Erythroblast (primary cell): ENCODE results near the gene SORCS1.

ENCODE experiments used
- DNase-seq, 2 experiments: peaks; one replicate each; lab custom pipeline; 2025; lab: John Stamatoyannopoulos, UW
- GATA1 ChIP-seq: IDR thresholded peaks from 2 replicates; pipeline ENCODE4 v1.6.1; 2011; ENCODE audit warnings: low read depth, mild to moderate bottlenecking, control low read depth, low read length, moderate library complexity
- POLR2A ChIP-seq: IDR thresholded peaks from 2 replicates; pipeline ENCODE4 v1.6.1; 2011; ENCODE audit warnings: mild to moderate bottlenecking, low read length

SORCS1 gene

DNA sequence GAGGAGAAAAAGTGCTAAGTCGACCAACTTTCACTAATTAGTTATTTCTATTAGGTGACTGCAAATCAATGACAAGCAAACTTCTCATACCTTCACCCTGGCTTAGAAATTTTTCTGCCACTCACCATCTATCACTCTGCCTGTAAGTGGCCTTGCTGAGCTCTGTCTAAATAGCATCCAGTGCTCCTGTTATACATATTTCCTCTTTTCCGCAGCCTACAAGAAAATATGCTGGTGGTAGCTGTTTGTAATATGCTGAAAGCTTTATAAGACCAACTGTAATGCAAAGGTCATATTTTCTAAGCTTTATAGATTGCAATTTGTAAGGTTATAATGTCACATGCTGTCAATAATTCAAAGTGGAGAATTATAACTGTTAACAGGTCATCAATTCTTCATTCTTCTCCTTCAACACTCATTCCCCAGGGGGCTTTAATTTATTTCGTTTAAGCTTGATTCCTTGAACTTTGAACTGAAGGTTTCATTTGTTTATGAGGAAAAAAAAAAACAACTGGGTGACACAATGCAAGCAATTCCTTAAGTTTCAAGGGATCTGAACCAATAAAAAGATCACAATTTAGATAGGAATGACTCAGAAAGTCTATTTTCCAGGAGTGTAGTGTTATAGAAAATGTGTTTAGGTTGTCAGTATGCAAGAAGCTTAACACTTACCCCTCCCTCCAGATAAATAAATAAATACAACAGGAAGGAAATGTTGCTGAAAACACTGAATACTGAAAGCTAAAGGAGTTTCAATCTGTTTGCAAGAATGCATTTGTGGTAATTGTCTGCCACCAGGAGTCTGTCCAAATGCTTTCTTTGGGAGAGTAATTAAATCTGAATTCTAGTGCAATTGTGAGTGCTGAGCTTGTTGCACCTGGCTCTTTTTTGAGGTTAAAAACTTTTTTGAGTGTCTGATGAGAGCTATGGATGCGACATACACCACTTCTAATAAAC, 183.7 kb downstream of the SORCS1 start:
- TF ChIP-seq POLR2A (no peak), GATA1 (no peak)
- DNase-seq, result no peak

DNA sequence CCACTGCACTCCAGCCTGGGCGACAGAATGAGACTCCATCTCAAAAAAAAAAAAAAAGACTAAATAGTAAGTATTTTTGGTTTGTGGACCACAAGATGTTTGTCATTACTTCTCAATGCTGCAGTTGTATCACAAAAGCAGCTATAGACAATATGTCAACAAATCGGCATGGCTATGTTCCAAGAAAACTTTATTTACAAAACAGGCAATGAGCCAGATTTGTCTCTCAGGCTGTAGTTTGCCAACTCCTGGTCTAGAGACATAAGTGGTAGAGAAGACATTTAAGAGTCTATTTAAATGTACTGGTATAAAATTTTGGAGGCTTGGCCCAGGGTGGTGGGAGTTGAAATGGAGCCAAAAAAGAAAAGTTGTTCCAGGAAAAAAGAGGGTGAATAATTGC, 185.8 kb downstream of the SORCS1 start:
- DNase-seq, result no peak
- TF ChIP-seq POLR2A (no peak), GATA1 (no peak)

DNA sequence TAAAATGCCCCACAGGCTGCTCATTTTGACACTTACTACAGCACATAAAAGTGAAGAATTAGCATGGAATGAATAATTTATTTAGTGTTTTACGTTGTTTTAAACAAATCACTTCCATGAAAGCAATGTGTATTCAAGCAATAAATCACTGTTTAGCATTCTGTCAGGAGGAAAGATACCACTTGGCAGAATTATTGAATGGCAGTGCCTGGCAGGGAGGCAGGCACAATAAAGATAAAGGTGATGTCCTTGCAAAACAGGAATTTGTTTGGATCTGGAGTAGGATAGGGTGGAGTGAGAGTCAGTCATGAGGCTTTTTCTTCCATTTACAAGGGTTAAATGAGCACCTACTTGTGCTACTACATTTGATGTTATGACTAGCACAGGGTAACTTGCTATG, 190.8 kb downstream of the SORCS1 start:
- no peak for DNase-seq
- TF ChIP-seq POLR2A (no peak), GATA1 (no peak)

DNA sequence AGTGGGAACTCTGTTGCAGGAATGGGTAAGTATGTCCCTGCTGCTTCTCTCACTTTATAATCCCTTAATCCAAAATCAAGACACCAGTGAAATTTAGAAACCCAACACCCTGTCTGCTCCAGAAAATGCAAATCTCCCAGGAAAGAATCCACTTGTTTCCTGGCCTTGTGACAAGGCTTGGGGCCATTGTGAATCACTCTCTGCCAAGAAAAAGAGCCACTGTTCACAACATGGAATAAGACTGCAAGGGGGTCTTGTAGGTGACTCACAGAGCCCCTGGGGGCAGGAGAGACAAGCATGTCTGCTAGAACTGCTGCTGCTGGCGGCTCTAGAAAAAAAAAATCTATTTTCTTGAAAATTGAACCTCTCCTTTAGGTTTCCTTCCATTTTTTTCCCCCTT, 191.2 kb downstream of the SORCS1 start:
- TF ChIP-seq POLR2A (no peak), GATA1 (no peak)
- DNase-seq, result no peak

DNA sequence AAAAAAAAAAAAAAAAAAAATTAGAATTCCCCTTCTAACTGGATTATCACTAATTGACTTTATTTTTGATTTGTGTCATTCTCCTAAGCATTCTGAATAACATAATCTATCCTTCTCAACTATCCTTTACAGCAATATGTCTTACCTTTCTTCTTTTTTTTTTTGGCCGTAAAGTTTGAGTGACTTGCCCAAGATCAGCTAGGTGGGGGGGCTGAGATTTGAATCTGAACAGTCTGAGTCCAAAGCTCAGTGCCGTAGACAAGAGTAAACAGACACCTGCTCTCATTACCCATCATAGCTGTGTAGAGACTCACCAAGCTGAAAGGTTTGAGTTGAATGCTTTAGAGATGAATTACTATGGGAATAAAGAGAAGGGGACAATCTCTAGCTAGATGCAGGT, 192.1 kb downstream of the SORCS1 start:
- no peak for DNase-seq
- TF ChIP-seq GATA1 (no peak), POLR2A (no peak)

DNA sequence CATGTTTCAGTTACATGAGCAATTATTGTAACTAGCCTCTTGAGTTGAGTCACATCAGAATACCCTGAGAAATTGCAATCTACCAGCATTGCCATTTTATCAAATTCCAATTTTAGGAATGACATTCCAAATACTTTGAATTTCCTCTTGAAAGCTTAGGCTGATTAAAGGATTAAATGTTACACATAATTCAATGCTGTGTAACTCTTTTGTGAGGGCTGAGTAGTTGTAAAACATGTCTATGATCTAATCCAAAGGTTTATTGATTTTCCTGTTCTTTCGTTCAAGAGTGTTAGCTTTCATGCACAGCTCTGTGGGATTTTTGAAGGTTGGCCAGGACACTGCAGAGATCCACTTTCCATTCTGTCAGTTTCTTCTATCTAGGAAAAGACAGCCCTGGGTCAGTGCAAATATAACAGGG, 193.1 kb downstream of the SORCS1 start:
- TF ChIP-seq POLR2A, result no peak
- TF ChIP-seq GATA1, result no peak
- no peak for DNase-seq

DNA sequence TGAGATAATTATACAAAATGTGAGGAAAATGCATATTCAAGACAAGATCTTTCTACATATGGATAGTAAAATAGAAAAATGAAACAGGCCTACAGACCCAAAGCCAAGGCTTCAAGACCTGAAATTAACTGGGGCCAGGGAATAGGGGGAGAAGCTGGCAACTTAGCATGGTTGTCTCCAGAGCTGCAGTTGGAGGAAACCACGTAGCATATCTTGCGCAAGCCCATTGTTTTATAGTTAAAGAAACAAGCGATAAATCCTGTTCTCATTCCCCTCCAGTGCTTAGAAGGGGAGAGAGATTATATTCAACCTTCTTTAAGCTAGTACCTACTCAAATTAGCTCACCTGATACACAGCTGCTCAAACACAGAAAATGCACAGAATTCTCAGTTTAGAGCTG, 197.1 kb downstream of the SORCS1 start:
- no peak for DNase-seq
- TF ChIP-seq POLR2A (no peak), GATA1 (no peak)

DNA sequence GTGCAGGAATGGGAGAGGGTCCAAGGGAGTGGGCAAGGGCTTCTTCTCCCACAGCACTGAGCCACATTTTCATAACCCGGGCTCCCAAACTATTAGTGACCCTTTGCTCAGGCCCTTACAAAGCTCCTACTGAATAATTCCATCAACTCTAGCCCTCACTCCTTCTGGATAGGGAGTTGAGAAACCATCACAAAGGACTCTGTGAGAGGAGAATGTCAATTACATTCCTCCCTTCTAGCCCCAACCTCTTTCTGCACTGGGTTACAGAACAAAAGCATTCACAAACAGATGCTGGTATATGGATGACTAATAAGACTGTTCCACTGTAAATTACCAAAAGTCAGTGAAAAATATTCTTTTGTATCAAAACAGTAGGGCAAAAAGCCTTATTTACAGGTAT, 203.7 kb downstream of the SORCS1 start:
- TF ChIP-seq GATA1, result no peak
- no peak for TF ChIP-seq POLR2A
- no peak for DNase-seq

DNA sequence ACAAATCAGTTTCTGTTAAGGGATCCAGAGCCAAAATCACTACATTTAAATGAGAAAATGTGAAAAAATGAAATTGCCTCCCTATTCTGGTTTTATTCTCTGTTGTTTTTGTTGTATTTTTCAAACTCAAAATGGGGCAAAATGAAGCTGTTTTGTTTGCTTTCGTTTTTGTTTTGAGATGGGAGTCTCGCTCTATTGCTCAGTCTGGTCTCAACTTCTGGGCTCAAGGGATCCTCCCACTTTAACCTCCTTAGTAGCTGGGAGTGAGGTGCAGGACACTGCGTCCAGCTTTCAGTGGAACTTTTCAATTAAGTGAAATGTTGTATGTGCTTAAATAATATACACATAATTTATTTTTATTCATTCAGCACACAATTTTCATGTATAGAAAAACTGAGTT, 205.0 kb downstream of the SORCS1 start:
- no peak for TF ChIP-seq GATA1
- no peak for TF ChIP-seq POLR2A
- DNase-seq, result no peak

DNA sequence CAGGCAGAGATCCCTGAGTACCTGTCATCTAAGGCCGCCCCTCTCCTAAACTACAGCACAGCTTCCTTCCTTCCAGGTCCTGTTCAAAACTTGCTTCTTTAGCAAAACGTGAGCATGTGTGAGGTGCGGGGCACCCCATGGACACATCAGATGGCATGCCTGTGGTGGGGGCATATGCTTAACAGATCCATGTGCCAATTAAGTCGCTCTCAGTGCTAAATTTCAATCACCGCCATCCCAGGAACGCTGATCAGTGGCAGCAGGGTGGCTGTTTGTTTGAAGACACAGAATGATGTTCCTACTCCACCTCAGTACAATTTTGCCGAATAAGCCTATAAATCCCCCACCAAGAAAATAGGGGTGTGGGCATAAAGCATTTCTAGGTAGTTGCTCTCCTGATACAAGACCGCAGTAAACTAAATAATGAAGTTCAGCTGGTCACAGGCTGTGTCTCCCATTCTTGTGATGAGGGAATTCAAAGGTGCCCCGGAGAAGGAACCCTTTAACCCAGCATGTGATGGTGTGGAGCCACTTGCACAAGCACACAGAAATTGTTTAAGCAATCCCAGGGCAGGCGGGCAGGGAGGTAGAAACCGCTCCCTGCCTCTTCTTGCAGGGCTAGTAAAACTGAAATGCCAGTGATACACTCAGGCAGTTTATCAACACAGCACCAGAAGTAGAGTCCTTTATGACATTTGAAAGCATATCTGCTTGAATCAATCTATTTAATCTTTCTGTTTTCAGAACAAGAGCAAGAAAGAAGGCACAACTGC, 205.7 kb downstream of the SORCS1 start:
- DNase-seq, result no peak
- TF ChIP-seq GATA1 (no peak), POLR2A (no peak)

DNA sequence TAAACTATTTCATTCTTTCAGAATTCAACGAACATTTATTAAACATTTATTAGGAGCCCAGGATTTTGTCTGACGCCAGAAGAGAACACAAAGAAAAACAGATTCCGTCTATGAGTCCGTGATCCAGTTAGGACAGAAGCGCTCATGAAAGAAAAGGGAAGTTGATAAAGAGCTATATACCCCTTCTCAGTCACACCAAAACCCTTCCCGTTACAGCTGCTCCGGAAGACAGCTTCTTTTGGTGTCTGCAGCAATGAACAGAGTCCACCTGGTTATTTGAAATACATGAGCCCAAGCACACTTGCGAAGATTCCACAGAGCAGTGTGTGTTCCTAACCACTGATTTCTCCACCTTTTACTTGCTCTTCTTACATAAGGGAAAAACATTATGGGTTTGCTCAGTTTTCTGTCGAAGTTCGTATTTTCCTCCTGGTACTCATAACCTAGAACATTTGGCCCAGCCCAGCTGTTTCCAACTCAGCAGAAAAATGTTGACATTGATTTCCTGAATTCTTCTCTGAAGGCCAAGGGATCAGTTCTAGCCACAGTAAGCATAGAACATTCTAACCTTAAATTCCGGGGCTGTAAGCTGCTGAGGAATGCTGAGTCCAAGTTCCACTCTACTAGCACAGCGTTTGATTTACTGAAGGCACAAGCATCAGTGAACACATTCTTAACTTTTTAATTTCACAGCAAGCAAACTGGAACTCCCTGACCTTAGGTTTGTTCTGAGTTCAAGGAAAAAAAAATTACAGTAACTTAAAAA, 206.5 kb downstream of the SORCS1 start:
- DNase-seq, result no peak
- no peak for TF ChIP-seq GATA1
- TF ChIP-seq POLR2A, result no peak

DNA sequence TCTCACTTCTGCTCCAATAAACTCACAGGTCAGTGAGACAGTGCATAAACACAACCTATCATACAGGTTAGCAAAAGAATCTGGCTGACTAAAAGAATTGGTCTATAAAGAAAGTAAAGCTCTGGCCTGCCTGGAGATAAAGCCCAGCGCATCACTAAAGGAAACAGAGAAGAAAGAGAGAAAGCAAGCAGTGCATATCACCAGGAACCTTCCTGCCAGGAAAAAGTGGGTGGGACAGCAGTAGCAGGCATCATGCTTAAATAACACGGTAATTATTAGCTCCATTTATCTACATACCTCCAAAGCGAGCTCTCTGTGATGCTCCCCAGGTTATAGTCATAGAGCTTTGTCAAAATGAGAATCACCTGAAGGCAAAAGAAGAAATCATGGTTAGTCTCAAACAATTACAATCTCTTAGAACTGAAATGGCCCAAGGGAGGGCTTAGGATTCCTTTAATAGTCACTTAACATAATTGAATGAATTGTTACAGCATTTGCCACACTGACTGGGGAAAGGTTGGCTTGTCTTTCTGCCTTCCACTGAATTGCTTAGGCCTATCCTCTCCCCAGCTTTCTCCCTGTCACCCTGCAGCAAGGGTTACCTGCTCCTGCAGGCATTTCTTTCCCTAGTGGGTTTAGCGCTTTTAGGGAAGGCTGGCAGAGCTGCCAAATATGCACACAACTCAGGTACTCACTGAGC, 208.1 kb downstream of the SORCS1 start:
- DNase-seq, result no peak
- no peak for TF ChIP-seq GATA1
- TF ChIP-seq POLR2A, result no peak

DNA sequence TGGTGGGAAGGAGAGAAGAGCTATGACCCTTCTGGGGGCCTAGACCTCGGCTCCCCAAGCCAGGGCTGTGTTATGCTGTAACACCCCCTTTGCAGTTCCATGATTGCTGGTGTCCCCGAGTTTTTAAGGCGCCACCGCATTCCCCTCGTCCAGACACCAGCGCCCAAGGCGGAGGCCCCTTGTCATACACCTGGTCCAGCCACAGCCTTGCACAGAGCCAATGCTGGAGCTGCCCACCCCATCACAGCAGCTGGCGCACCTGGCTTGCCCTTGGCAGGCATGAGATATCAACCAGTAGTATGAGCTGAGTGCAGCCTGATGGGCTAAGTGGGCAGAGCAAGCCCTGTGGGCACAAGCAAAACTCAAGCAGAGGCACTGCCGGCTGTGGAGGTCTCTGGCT, 209.4 kb downstream of the SORCS1 start:
- no peak for DNase-seq
- TF ChIP-seq POLR2A (no peak), GATA1 (no peak)

DNA sequence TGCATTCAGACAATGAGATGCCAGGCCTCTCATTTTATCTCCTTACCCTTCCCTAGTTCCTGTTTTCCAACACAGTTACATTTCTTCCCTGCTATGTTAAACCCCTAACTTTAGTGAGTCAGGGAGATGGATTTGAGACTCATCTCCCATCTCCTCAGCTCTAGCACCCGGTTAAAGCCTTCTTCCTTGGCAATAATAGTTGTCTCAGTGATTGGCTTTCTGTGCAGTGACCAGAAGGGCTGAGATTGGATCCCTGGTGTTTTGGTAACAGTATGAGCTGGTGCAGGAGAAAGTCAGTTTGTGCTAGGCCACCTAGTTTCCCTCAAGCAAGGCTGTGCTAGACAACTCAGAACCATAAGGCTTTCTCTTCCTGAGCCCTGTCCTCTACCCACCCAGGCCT, 212.5 kb downstream of the SORCS1 start:
- DNase-seq, result no peak
- TF ChIP-seq GATA1 (no peak), POLR2A (no peak)
